ENCODE results near the gene POM121C.
"Not testable (repeated sequence)": the region's sequence is repeated elsewhere in the genome, so short reads cannot be mapped to it uniquely, and the experiment has no call there.

DNA sequence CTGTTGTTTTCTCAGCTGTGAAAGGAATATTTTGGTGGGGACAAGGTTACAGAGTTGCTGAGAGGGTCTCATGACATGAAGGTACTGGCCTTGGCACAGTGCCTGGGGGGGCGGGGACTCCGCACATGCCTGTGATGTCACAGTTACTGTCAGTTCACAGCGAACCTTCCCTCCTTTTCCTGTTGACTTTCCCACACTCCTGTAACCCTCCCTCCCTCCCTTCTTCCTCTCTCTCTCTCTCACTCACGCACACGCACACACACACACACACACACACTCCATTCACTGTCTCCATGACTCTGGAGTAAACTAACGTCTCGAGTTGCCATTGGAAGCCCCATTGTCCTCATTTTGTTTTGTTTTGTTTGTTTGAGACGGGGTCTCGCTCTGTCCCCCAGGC, 118.8 kb downstream of the POM121C start:
- not testable (repeated sequence) for TF ChIP-seq CTCF, POLR2A (IDR thresholded peaks at IDR 0.05)
